HFFc6 (cell line): ENCODE data around the gene AKAP12. TPM values are rescaled to one million over a fixed set of nuclear protein-coding genes. Genes with fewer than 3 reads are reported as not detected.
"Not testable (repeated sequence)": the region's sequence is repeated elsewhere in the genome, so short reads cannot be mapped to it uniquely, and the experiment has no call there.

Experiments
- DNase-seq: peaks from one replicate; pipeline ENCODE4 v3.0.0-alpha.2; 2018
- H3K27ac Mint-ChIP-seq: 2 replicates; pipeline ENCODE4 v1.8.0; 2020; ENCODE audit warnings: mild to moderate bottlenecking, mixed read lengths
- H3K27me3 Mint-ChIP-seq: 2 replicates; pipeline ENCODE4 v1.8.0; 2021; ENCODE audit warnings: mild to moderate bottlenecking, moderate library complexity, mixed read lengths; ENCODE audit not compliant: insufficient read depth
- H3K36me3 Mint-ChIP-seq: 2 replicates; pipeline ENCODE4 v1.8.0; 2021; ENCODE audit warnings: low read depth, mixed read lengths
- H3K4me1 Mint-ChIP-seq: 2 replicates; pipeline ENCODE4 v1.8.0; 2020; ENCODE audit warnings: low read depth, mixed read lengths
- H3K4me3 Mint-ChIP-seq: 2 replicates; pipeline ENCODE4 v1.8.0; 2020; ENCODE audit warnings: mild to moderate bottlenecking, moderate library complexity, mixed read lengths
- H3K9me3 Mint-ChIP-seq: 2 replicates; pipeline ENCODE4 v1.8.0; 2020; ENCODE audit warnings: mild to moderate bottlenecking, mixed read lengths
- total RNA-seq, 6 experiments: library from RNA; stranded (reverse); fragmentation: NEBNext Ultra II Directional; extraction: Animal tissue kit (Norgen Biotek cat#: 25700); gene quantifications; 2 replicates in 1 of 6; 3 replicates in 5 of 6; pipeline ENCODE4 v1.2.3, GENCODE V29; 2021
- TF ChIP-seq, protein P1 (sequence below): fragments of 200-600 bp; sonication (generic); IDR thresholded peaks from 2 replicates; pipeline ENCODE4 v1.5.0; 2021; ENCODE audit warnings: antibody characterized with exemption, mild to moderate bottlenecking

The AKAP12 gene
- total RNA-seq, 6 experiments from 2014 or later, result 3.7 to 8.6 (median 7.0) TPM

DNA sequence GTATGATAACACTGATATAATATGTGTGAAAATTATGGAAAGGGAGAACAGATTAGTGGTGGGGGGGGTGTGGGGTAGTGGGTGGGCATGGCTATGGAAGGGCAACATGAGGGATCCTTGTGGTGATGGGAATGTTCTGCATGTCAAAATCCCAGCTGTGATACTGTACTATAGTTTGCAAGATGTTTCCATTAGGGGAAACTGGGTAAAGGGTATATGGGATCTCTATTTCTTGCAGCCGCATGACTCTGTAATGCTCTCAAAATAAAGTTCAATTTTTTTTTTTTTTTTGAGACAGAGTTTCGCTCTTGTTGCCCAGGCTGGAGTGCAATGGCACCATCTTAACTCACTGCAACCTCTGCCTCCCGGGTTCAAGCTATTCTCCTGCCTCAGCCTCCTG, 137.3 kb downstream of the AKAP12 start:
- TF ChIP-seq, protein P1, sequence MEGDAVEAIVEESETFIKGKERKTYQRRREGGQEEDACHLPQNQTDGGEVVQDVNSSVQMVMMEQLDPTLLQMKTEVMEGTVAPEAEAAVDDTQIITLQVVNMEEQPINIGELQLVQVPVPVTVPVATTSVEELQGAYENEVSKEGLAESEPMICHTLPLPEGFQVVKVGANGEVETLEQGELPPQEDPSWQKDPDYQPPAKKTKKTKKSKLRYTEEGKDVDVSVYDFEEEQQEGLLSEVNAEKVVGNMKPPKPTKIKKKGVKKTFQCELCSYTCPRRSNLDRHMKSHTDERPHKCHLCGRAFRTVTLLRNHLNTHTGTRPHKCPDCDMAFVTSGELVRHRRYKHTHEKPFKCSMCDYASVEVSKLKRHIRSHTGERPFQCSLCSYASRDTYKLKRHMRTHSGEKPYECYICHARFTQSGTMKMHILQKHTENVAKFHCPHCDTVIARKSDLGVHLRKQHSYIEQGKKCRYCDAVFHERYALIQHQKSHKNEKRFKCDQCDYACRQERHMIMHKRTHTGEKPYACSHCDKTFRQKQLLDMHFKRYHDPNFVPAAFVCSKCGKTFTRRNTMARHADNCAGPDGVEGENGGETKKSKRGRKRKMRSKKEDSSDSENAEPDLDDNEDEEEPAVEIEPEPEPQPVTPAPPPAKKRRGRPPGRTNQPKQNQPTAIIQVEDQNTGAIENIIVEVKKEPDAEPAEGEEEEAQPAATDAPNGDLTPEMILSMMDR, result no peak
- DNase-seq, result no peak
- no peaks in the 10 kb centered on the region; the same call in 1 of the 2 replicates for H3K27me3 Mint-ChIP-seq
- H3K4me3 Mint-ChIP-seq, result no peak overlapping the region
- H3K36me3 Mint-ChIP-seq, result peaks cover 13% of the 10 kb centered on the region
- no peaks in the 10 kb centered on the region for H3K9me3 Mint-ChIP-seq
- no peak overlapping the region for H3K27ac Mint-ChIP-seq
- H3K4me1 Mint-ChIP-seq, result peaks cover 49% of the 10 kb centered on the region

DNA sequence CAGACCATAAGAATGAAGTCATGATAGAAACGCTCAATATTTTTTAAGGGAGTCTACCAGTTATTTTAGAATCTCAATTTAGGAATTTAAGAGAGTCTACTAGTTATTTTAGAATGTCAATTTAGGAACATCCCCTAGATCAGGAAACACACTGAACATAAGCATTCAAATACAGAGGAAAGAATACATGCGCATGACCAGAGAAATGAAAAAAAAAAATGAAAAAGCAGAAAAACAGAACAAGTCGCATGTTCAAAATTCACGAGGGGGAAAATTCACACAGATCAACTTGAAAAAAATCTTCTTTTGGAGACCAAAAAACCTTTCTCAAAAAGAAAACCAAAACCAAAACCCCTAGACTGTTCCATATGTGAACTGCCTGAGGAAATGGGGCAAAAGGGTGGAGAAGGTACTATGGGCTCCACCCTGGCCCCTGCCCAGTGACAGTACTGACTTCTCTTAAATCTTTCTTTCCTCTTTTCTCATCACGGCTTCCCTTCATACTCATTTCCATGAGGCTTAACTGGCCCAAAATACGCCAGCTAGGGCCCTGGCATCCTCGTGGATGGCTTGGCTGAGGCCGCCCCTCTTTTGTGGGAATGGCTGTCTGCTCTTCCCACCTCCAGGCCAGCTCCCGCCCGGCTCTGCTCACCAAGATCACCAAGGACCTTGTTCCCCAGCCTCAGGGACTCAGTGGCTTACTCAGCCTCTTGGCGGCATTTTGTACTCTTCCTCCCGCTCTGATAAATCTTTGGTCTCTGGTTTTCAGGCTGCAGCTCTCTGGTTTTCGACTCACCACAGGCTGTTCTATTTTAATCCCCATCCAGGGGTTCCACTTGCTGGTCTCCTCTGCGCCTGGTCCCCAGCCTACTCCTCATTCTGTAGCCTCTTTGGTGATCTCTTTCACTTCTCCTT, 140.4 kb downstream of the AKAP12 start:
- TF ChIP-seq, protein P1, result no peak
- Mint-ChIP-seq H3K4me3 (no peak overlapping the region), H3K27ac (peak overlapping the region; percentile 57), H3K9me3 (no peaks in the 10 kb centered on the region), H3K36me3 (peaks cover 14% of the 10 kb centered on the region), H3K27me3 (no peaks in the 10 kb centered on the region; the same call in none of the 2 replicates), H3K4me1 (peaks cover 40% of the 10 kb centered on the region)
- DNase-seq, result no peak

DNA sequence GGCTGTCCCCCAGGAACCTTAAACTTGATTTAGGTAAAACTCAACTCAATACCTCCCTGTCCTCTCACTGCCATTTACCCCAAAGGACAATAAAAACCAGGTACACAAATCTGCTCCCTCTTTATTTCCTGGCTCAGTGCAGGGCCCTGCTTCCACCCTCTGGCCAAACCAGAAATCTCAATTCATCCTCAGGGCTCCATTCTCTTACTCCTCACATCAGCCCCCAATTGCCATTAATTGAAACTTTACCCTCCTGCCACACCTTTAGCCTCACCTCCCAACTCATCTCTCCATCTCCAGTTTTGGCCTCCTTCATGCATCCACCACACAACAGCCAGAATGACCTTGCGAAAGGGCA, 141.1 kb downstream of the AKAP12 start:
- Mint-ChIP-seq H3K9me3 (no peaks in the 10 kb centered on the region), H3K27ac (peak overlapping the region; percentile 57), H3K4me3 (no peak overlapping the region), H3K27me3 (no peaks in the 10 kb centered on the region; the same call in none of the 2 replicates), H3K36me3 (peaks cover 14% of the 10 kb centered on the region), H3K4me1 (peaks cover 38% of the 10 kb centered on the region)
- TF ChIP-seq, protein P1, result no peak
- no peak for DNase-seq

DNA sequence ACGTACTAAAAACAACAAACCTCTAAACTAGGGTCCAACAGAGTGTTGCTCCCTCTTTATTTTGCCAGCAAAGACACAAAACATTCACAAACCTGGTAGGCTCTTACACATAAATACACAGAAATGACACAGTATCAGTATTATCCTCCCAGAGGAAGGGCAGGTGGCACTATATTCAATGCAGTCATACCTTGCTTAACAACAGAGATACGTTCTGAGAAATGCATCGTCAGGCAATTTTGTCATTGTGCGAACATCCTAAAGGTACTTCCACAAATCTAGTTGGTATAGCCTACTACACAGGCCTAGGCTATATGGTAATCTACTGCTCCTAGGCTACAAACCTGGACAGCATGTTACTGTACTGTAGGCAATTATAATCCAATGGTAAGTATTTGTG, 142.0 kb downstream of the AKAP12 start:
- peaks cover 14% of the 10 kb centered on the region for H3K36me3 Mint-ChIP-seq
- DNase-seq, result no peak
- no peak overlapping the region for H3K27ac Mint-ChIP-seq
- no peaks in the 10 kb centered on the region for H3K9me3 Mint-ChIP-seq
- peaks cover 29% of the 10 kb centered on the region for H3K4me1 Mint-ChIP-seq
- no peaks in the 10 kb centered on the region; the same call in none of the 2 replicates for H3K27me3 Mint-ChIP-seq
- TF ChIP-seq, protein P1, result no peak
- H3K4me3 Mint-ChIP-seq, result no peak overlapping the region

DNA sequence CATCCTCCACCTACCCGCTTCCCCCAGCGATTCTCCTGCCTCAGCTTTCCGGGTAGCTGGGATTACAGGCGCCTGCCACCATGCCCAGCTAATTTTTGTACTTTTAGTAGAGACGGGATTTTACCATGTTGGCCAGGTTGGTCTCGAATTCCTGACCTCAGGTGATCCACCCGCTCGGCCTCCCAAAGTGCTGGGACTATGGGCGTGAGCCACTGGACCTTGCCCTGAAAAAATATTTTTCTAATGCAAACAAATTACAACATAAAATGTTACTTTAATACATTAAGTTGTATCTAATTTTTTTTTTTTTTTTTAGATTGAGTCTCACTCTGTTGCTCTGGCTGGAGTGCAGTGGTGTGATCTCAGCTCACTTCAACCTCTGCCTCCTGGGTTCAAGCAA, 142.9 kb downstream of the AKAP12 start:
- DNase-seq, H3K4me3 Mint-ChIP-seq, H3K27ac Mint-ChIP-seq, H3K9me3 Mint-ChIP-seq, H3K27me3 Mint-ChIP-seq: not testable (repeated sequence)
- H3K36me3 Mint-ChIP-seq, result peaks cover 14% of the 10 kb centered on the region
- peaks cover 34% of the 10 kb centered on the region for H3K4me1 Mint-ChIP-seq

DNA sequence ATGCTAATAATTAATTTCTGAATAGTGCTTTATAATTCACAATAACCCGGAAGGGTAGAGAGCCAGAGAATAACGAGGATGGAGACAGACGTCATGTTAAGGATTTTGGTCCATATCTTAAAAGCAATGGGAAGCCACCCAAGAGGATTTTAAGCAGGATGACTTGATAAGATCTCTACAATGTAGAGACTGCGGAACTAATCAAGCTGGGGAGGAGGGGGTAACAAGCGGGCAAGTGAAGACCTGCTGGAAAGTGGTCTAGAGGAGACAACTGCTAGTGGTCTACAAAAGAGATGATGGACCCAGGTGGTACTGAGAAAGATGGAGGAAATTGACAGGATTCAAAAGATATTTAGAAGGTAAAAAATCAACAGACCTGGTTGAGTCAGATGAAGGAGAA, 144.4 kb downstream of the AKAP12 start:
- TF ChIP-seq, protein P1, result no peak
- no peaks in the 10 kb centered on the region; the same call in none of the 2 replicates for H3K27me3 Mint-ChIP-seq
- DNase-seq, result no peak
- H3K27ac Mint-ChIP-seq, result no peak overlapping the region
- H3K4me1 Mint-ChIP-seq, result peaks cover 40% of the 10 kb centered on the region
- no peaks in the 10 kb centered on the region for H3K9me3 Mint-ChIP-seq
- peaks cover 14% of the 10 kb centered on the region for H3K36me3 Mint-ChIP-seq
- H3K4me3 Mint-ChIP-seq, result no peak overlapping the region
